Fibroblast of skin of abdomen (primary cell): ENCODE measurements around the gene GOLGA8F. TPM values are rescaled to one million over a fixed set of nuclear protein-coding genes. Genes with fewer than 3 reads are reported as not detected.
"Not testable (repeated sequence)": the region's sequence is repeated elsewhere in the genome, so short reads cannot be mapped to it uniquely, and the experiment has no call there.

ENCODE experiments used
- DNase-seq: peaks from one replicate; pipeline ENCODE4 v3.0.0-alpha.2; 2013
- polyA plus RNA-seq, 2 experiments: library from polyadenylated mRNA; unstranded; fragments of 120-200 nt; gene quantifications; one replicate each; pipeline ENCODE4 v1.2.1, GENCODE V29; 2013; ENCODE audit not compliant: insufficient read length in 2 of 2

Gene GOLGA8F
- not detected for polyA plus RNA-seq (2013, experiment 1 of 2; ENCODE audit: insufficient read length)
- polyA plus RNA-seq (2013, experiment 2 of 2; ENCODE audit: insufficient read length), result not detected

- not testable (repeated sequence) for DNase-seq
These were observed at the start of gene GOLGA8F for GRCh38 chr15:28378364-28378763. GOLGA8F (plus strand) TSS chr15:28378664; CDS start chr15:28378762, 98 bp downstream.

DNA sequence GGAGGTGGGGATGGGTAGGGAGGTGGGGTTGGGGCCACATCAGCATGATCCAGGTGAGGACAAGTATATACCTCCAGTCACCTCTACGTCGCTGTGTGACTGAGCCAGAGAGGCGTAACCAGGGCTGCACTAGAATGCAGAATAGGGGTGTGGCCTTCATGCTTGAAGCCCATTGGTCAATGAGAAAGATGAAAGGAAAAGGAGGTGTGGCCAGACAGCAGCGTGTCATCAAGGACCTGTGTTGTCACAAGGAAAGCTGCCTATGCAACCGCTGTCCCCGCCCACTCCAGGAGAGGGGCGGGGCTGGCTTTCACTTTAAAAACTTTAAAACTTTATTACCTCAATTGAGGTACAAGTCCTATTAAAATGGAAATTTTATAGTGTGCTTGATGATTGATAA, 20.5 kb upstream of the GOLGA8F start, which contains the start of gene GOLGA6L24:
Gene GOLGA6L24 (minus strand): TSS at position 101 of the 400 bp plus-strand sequence. CDS start 61 bp downstream, at position 40.
- not testable (repeated sequence) for DNase-seq

DNA sequence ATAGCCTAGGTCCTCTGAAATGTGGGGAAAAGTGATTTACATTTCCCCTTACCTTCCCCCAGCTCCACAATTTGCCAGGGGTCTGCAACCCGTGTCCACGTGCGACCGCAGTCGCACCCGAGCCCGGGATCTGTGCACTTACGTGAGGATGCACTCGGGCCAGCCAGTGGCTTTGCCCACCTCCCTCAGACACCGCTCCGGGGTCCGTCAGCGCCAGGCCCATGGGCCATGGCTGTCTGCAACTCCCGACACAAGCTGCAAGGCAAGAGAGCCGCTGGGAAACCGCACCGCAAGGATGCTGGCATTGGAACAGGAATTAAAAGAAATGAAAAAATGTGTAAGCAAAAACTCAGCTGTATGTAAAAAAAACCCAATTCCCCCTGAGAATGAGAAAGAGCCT, 13.0 kb upstream of the GOLGA8F start:
- DNase-seq, result not testable (repeated sequence)

GRCh38 chr15:28380053-28380452, 1.6 kb downstream of the GOLGA8F start:
- not testable (repeated sequence) for DNase-seq

DNA sequence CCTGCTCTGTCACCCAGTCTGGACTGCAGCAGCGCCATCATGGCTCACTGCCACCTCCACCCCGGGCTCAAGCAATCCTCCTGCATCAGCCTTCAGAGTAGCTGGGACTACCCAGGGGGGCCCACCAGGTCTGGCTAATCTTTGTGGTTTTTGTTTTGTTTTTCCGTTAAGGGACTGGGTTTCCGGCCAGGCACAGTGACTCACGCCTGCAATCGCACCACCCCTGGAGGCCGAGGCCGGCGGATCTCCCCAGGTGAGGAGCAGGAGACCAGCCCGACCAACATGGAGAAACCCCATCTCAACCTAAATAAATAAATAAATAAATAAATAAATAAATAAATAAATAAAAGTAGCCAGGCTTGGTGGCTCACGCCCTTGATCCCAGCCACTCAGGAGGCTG, 17.6 kb downstream of the GOLGA8F start:
- DNase-seq, result not testable (repeated sequence)

- DNase-seq, result not testable (repeated sequence)
These were observed 24.4 kb downstream of the GOLGA8F start for GRCh38 chr15:28402774-28403435.

DNA sequence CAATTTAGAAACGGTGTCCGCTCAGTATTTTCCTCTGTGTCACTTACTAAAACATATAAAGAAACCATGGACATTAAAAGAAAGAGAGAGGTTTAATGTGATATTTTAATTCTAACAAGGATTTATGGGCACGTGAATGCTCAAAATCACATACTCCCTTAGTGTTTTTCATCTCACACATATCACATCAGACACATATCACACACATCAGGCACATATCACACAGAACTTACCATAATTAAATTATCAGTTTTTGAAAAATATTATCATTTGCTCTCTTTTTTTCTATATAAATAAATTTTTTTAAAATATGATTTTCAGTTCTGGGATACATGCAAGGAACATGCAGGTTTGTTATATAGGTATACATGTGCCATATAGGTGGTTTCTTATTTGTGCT, 42.0 kb downstream of the GOLGA8F start:
- DNase-seq, result peak; percentile 0

DNA sequence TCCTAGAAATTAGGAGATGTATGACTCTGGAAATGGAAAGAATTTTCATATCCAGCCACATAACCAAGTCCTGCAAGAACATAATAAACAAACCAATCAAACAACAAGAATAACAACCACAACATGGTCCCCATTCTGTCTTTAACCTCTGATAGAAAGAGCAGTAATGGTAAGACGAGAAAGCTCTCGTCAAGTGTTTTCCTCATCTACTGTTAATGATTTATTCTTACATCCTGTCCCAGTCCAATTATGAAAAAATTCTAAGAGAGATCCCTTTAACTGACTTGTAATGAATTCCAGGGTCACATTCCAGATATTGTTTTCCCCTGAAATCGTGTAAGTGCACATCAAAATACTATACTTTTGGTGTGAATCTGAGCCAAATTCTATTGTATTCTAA, 57.1 kb downstream of the GOLGA8F start:
- DNase-seq, result not testable (repeated sequence)
